ENCODE results near the gene VDR. TPM values are rescaled to one million over a fixed set of nuclear protein-coding genes. Genes with fewer than 3 reads are reported as not detected.

Gene VDR
- total RNA-seq (2014; rRNA removed; shearing (Covaris generic); ENCODE audit: low replicate concordance) = not detected in 2 replicates

DNA sequence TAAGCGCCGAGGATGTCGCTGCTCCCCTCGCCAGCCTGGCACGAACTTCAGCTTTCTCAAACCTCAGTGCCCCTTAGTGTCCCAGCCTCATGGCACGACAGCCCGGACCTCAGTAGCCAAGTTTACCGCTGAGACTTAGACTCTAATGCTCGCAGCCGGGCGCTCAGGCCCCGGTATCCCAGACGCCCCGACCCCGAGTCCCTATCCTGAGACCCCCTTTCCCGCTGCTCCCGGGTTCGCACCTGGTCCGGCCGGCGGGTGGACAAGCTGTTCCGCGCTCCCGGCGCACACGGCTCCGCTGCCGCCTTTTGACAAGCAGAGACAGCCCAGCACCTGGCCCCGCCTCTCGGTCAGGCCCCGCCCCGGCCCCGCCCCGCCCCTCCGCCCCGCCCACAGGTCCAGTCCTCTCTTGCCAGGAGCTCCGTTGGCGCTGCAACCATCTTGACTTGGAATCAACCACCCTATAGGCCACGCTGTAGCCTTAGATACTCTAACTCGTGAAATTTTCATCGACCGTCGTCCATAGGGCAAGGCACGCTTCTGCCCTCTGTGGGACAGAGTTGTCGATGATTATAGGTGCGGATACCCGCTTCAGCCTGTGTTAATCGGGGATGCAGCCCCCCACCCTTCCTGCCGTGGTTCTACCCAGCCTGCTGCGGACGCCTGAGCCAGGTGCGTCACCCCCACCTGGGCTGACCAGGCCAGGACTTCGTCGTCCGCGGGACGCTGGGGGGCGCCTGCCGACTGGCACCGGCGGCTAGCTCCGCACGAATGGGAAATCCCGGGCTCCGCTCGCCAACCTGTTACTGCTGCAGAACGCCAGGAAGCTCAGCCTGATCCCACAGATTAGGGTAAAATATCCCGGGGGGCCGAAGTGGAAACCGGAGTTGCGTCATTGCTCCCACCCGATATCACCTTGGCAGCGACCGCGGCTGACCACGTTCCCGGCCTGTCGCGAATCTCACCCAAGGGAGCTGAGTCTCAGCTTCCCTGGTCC is at the start of gene VDR:
Gene VDR, minus strand, starts transcription at position 282 of the 997 bp plus-strand sequence. CDS start 25,881 bp downstream, outside the sequence.
- Histone ChIP-seq H3K79me2 (ENCODE audit: low read length) (no peaks in the 10 kb centered on the region), H3K9me3 (ENCODE audit: low read length) (no peaks in the 10 kb centered on the region), H2AFZ (ENCODE audit: low read length) (no peak within 1 kb of the TSS), H3K27ac (ENCODE audit: low read length) (no peak within 1 kb of the TSS), H3K4me3 (ENCODE audit: low read length) (no peak within 1 kb of the TSS), H3K4me2 (ENCODE audit: low read depth, low read length, poor library complexity, severe bottlenecking) (no peak within 1 kb of the TSS), H3K9me2 (replicated peaks; ENCODE audit: insufficient read depth, low read length) (no peaks in the 10 kb centered on the region), H3K4me1 (ENCODE audit: low read length) (peaks cover 3% of the 10 kb centered on the region), H4K20me1 (ENCODE audit: insufficient read depth, low read depth, low read length) (no peaks in the 10 kb centered on the region), H3K36me3 (ENCODE audit: insufficient read depth, low read length) (no peaks in the 10 kb centered on the region), H3K27me3 (ENCODE audit: low read length) (no peaks in the 10 kb centered on the region), H3K9ac (ENCODE audit: low read length) (no peak within 1 kb of the TSS)
- DNase-seq = no peak

DNA sequence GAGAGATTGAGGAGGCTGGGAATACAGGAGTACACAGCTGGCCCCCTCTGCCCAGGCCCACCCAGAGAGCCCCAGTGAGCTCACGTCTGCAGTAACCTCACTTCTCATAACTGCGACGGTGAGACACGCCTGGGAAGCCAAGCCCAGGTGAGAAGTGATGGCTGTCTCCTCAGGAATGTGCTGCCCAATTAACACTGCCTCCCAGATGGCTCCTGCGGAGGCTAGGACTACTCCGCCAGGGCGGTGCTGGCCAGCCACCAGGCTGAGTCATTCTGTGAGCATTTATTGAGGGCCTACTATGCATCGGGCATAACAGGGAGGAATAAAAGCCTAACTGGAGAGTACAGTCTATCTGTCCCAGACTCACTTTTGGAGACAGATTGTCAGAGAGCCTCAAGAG is 49.3 kb upstream of the VDR start:
- H3K9me3 ChIP-seq (ENCODE audit: low read length) = 0 out of 2 replicates have a peak, but pooled peaks cover 3% of the 10 kb centered on the region
- H3K4me3 ChIP-seq (ENCODE audit: low read length) = no peak overlapping the region
- no peaks in the 10 kb centered on the region for H4K20me1 ChIP-seq (ENCODE audit: insufficient read depth, low read depth, low read length)
- no peak overlapping the region for H3K4me2 ChIP-seq (ENCODE audit: low read depth, low read length, poor library complexity, severe bottlenecking)
- H3K36me3 ChIP-seq (ENCODE audit: insufficient read depth, low read length) = no peaks in the 10 kb centered on the region
- no peaks in the 10 kb centered on the region for H3K9me2 ChIP-seq (replicated peaks; ENCODE audit: insufficient read depth, low read length)
- H3K27me3 ChIP-seq (ENCODE audit: low read length) = no peaks in the 10 kb centered on the region
- DNase-seq = no peak
- no peaks in the 10 kb centered on the region for H3K4me1 ChIP-seq (ENCODE audit: low read length)
- H3K27ac ChIP-seq (ENCODE audit: low read length) = no peak overlapping the region
- H3K9ac ChIP-seq (ENCODE audit: low read length) = no peak overlapping the region
- no peaks in the 10 kb centered on the region for H3K79me2 ChIP-seq (ENCODE audit: low read length)
- H2AFZ ChIP-seq (ENCODE audit: low read length) = no peak overlapping the region

DNA sequence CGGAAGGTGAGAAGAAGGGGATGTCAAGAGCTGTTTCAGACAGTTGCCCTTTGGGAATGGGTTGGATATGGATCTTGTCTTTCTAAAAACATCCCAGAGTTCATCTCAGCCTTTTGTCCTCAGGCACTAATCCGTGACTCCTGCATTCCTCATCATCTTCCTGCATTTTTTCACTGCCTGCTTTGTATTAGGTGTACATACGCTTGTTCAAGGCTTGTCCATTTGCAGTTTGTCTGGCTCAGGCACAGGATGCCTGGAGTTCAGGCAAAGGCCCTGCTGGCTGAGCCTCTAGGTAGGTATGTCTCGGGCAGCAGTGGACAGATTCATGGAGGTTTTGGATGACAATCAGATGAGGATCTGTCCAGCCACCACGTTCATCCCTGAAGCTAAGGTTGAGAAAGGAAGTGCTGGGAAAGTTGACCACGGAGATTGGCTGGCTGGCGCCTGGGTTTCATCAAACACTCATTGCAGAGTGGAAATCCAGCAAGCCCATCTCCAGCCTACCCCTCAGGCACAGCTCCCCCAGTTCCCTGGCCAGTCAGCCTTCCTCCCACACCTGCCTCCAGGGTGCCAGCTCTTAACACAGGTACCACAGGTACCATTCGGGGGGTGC is 46.2 kb upstream of the VDR start:
- Histone ChIP-seq H4K20me1 (ENCODE audit: insufficient read depth, low read depth, low read length) (no peaks in the 10 kb centered on the region), H3K9me3 (ENCODE audit: low read length) (no peaks in the 10 kb centered on the region), H3K9me2 (replicated peaks; ENCODE audit: insufficient read depth, low read length) (no peaks in the 10 kb centered on the region), H3K4me1 (ENCODE audit: low read length) (no peaks in the 10 kb centered on the region), H3K9ac (ENCODE audit: low read length) (no peak overlapping the region), H3K4me2 (ENCODE audit: low read depth, low read length, poor library complexity, severe bottlenecking) (no peak overlapping the region), H3K36me3 (ENCODE audit: insufficient read depth, low read length) (no peaks in the 10 kb centered on the region), H2AFZ (ENCODE audit: low read length) (no peak overlapping the region), H3K27me3 (ENCODE audit: low read length) (no peaks in the 10 kb centered on the region), H3K27ac (ENCODE audit: low read length) (no peak overlapping the region), H3K79me2 (ENCODE audit: low read length) (no peaks in the 10 kb centered on the region), H3K4me3 (ENCODE audit: low read length) (no peak overlapping the region)
- no peak for DNase-seq

GRCh38 chr12:47949441-47950341 is 44.9 kb upstream of the VDR start:
- no peak overlapping the region for H2AFZ ChIP-seq (ENCODE audit: low read length)
- H3K4me3 ChIP-seq (ENCODE audit: low read length) = no peak overlapping the region
- peak; percentile 77 for DNase-seq
- no peaks in the 10 kb centered on the region for H3K27me3 ChIP-seq (ENCODE audit: low read length)
- no peak overlapping the region for H3K9ac ChIP-seq (ENCODE audit: low read length)
- no peaks in the 10 kb centered on the region for H3K79me2 ChIP-seq (ENCODE audit: low read length)
- H3K36me3 ChIP-seq (ENCODE audit: insufficient read depth, low read length) = no peaks in the 10 kb centered on the region
- H3K9me2 ChIP-seq (replicated peaks; ENCODE audit: insufficient read depth, low read length) = no peaks in the 10 kb centered on the region
- H3K4me1 ChIP-seq (ENCODE audit: low read length) = no peaks in the 10 kb centered on the region
- no peak overlapping the region for H3K4me2 ChIP-seq (ENCODE audit: low read depth, low read length, poor library complexity, severe bottlenecking)
- H3K27ac ChIP-seq (ENCODE audit: low read length) = no peak overlapping the region
- no peaks in the 10 kb centered on the region for H4K20me1 ChIP-seq (ENCODE audit: insufficient read depth, low read depth, low read length)
- no peaks in the 10 kb centered on the region for H3K9me3 ChIP-seq (ENCODE audit: low read length)

DNA sequence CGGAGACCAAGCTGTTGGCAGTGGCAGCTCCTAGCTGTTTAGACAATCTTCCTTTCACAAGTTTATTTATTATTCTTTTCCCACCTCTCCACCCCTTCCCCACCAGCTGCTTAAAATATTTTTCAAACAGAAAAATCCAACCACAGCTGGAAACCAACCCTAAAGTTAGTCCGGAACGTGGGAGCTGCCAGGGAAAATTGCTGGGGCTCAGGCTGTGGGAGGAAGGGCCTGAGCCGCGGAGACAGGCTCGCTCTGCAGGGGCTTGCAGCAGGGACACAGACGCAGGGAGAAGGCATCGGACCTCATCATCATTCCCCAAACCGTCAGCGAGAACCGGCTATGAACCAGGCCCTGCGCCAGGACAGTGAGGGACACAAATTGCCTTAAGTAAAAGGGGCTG is 42.5 kb upstream of the VDR start:
- no peaks in the 10 kb centered on the region for H3K9me2 ChIP-seq (replicated peaks; ENCODE audit: insufficient read depth, low read length)
- H3K4me3 ChIP-seq (ENCODE audit: low read length) = no peak overlapping the region
- no peak overlapping the region for H3K4me2 ChIP-seq (ENCODE audit: low read depth, low read length, poor library complexity, severe bottlenecking)
- no peak for DNase-seq
- H3K27me3 ChIP-seq (ENCODE audit: low read length) = no peaks in the 10 kb centered on the region; the same call in 1 of the 2 replicates
- no peak overlapping the region for H3K9ac ChIP-seq (ENCODE audit: low read length)
- no peaks in the 10 kb centered on the region for H3K79me2 ChIP-seq (ENCODE audit: low read length)
- no peak overlapping the region for H3K27ac ChIP-seq (ENCODE audit: low read length)
- no peak overlapping the region for H2AFZ ChIP-seq (ENCODE audit: low read length)
- H3K9me3 ChIP-seq (ENCODE audit: low read length) = no peaks in the 10 kb centered on the region
- no peaks in the 10 kb centered on the region for H3K36me3 ChIP-seq (ENCODE audit: insufficient read depth, low read length)
- no peaks in the 10 kb centered on the region for H4K20me1 ChIP-seq (ENCODE audit: insufficient read depth, low read depth, low read length)
- no peaks in the 10 kb centered on the region for H3K4me1 ChIP-seq (ENCODE audit: low read length)

DNA sequence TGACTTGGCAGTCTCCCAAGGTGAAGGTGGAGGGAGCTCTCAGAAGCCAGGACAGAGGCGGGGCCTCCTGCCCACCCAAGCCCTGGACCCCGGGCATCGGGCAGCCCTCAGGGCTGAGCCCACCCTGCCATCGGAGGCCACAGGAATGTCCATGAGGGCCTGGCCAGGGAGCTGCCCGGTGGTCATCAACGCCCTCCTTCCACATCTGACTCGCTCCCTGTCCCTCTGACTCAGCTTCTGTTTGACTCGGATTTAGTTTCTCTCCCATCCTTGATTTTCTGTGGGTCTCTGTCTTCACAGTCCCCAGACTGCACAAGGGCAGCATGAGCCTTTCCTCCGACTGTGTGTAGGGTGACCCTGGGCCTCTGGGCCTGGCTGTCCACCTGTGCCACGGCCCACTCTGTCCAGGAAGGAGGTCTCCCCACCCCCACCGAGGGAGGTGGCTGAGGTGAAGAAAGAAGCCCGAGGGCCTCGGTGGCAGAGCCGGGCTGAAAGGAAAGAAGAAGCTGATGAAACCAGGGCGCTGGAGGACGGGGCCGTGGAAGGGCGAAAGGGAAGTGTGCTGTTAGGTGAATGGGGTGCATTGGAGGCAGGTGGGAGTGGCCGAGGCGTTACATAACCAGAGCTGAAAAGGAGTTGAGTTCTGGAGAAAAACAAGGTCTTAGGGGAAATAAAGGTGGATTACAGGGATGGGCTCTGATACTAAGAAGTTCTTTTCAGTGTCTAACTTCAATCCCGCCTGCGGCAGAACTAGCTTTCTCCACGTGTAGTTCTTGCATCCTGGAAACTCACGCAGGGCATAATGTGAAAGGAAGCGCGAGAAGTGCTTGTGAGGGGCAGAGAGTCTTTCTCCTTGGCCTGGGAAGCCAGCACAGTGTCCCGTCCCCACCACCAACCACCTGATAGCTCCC is 41.9 kb upstream of the VDR start:
- DNase-seq = no peak
- H3K27ac ChIP-seq (ENCODE audit: low read length) = no peak overlapping the region
- H3K4me1 ChIP-seq (ENCODE audit: low read length) = peaks cover 4% of the 10 kb centered on the region
- H3K36me3 ChIP-seq (ENCODE audit: insufficient read depth, low read length) = no peaks in the 10 kb centered on the region
- no peak overlapping the region for H3K4me3 ChIP-seq (ENCODE audit: low read length)
- no peaks in the 10 kb centered on the region for H3K9me2 ChIP-seq (replicated peaks; ENCODE audit: insufficient read depth, low read length)
- no peaks in the 10 kb centered on the region for H3K9me3 ChIP-seq (ENCODE audit: low read length)
- no peaks in the 10 kb centered on the region for H3K79me2 ChIP-seq (ENCODE audit: low read length)
- no peaks in the 10 kb centered on the region; the same call in 1 of the 2 replicates for H3K27me3 ChIP-seq (ENCODE audit: low read length)
- H4K20me1 ChIP-seq (ENCODE audit: insufficient read depth, low read depth, low read length) = no peaks in the 10 kb centered on the region
- H3K4me2 ChIP-seq (ENCODE audit: low read depth, low read length, poor library complexity, severe bottlenecking) = no peak overlapping the region
- no peak overlapping the region for H3K9ac ChIP-seq (ENCODE audit: low read length)
- no peak overlapping the region for H2AFZ ChIP-seq (ENCODE audit: low read length)

GRCh38 chr12:47945341-47945728 is 40.5 kb upstream of the VDR start:
- H2AFZ ChIP-seq (ENCODE audit: low read length) = no peak overlapping the region
- H3K9ac ChIP-seq (ENCODE audit: low read length) = no peak overlapping the region
- no peak overlapping the region for H3K4me3 ChIP-seq (ENCODE audit: low read length)
- DNase-seq = no peak
- H4K20me1 ChIP-seq (ENCODE audit: insufficient read depth, low read depth, low read length) = no peaks in the 10 kb centered on the region
- no peak overlapping the region for H3K27ac ChIP-seq (ENCODE audit: low read length)
- H3K79me2 ChIP-seq (ENCODE audit: low read length) = no peaks in the 10 kb centered on the region
- H3K4me1 ChIP-seq (ENCODE audit: low read length) = peaks cover 5% of the 10 kb centered on the region
- no peaks in the 10 kb centered on the region for H3K9me2 ChIP-seq (replicated peaks; ENCODE audit: insufficient read depth, low read length)
- no peaks in the 10 kb centered on the region for H3K9me3 ChIP-seq (ENCODE audit: low read length)
- H3K27me3 ChIP-seq (ENCODE audit: low read length) = no peaks in the 10 kb centered on the region; the same call in 1 of the 2 replicates
- no peak overlapping the region for H3K4me2 ChIP-seq (ENCODE audit: low read depth, low read length, poor library complexity, severe bottlenecking)
- no peaks in the 10 kb centered on the region for H3K36me3 ChIP-seq (ENCODE audit: insufficient read depth, low read length)

Measured in Karpas-422 (cell line).